ENCODE data around the gene MX2. TPM values are rescaled to one million over a fixed set of nuclear protein-coding genes. Genes with fewer than 3 reads are reported as not detected.
A peak's percentile ranks its signal among the peaks of the same experiment; 100 is the strongest.
"Not testable (repeated sequence)": the region's sequence is repeated elsewhere in the genome, so short reads cannot be mapped to it uniquely, and the experiment has no call there.

Gene MX2
- total RNA-seq, 6 experiments from 2014 or later, result 0.11 to 0.61 (median 0.36) TPM; not detected in 1

GRCh38 chr21:41418393-41418792, 56.6 kb downstream of the MX2 start:
- H3K36me3 Mint-ChIP-seq (ENCODE audit: low read depth), result no peaks in the 10 kb centered on the region; the same call in 1 of the 2 replicates
- no peaks in the 10 kb centered on the region for H3K9me3 Mint-ChIP-seq
- H3K4me1 Mint-ChIP-seq (ENCODE audit: low read depth), result peaks cover 16% of the 10 kb centered on the region
- no peak overlapping the region for H3K4me3 Mint-ChIP-seq
- peaks cover 4% of the 10 kb centered on the region; the same call in 1 of the 2 replicates for H3K27me3 Mint-ChIP-seq (ENCODE audit: insufficient read depth)
- H3K27ac Mint-ChIP-seq, result no peak overlapping the region
- no peak for TF ChIP-seq CTCF (IDR thresholded peaks at IDR 0.05)
- DNase-seq, result no peak

- H3K27me3 Mint-ChIP-seq (ENCODE audit: insufficient read depth), result peaks cover 4% of the 10 kb centered on the region; the same call in 1 of the 2 replicates
- H3K4me3 Mint-ChIP-seq, result 0 out of 2 replicates have a peak overlapping the region, but pooled peaks have one; percentile 20
- no peaks in the 10 kb centered on the region for H3K9me3 Mint-ChIP-seq
- no peak overlapping the region for H3K27ac Mint-ChIP-seq
- TF ChIP-seq CTCF (IDR thresholded peaks at IDR 0.05), result no peak
- no peak for DNase-seq
- H3K36me3 Mint-ChIP-seq (ENCODE audit: low read depth), result no peaks in the 10 kb centered on the region; the same call in 1 of the 2 replicates
- peaks cover 16% of the 10 kb centered on the region for H3K4me1 Mint-ChIP-seq (ENCODE audit: low read depth)
Measured at GRCh38 chr21:41418956-41419680, 57.3 kb downstream of the MX2 start.

- Mint-ChIP-seq H3K9me3 (no peaks in the 10 kb centered on the region), H3K4me1 (ENCODE audit: low read depth) (peaks cover 16% of the 10 kb centered on the region), H3K4me3 (peak overlapping the region; percentile 96), H3K36me3 (ENCODE audit: low read depth) (no peaks in the 10 kb centered on the region; the same call in 1 of the 2 replicates), H3K27ac (peak overlapping the region; percentile 92), H3K27me3 (ENCODE audit: insufficient read depth) (peaks cover 4% of the 10 kb centered on the region; the same call in 1 of the 2 replicates)
- DNase-seq, result peak; percentile 70
- TF ChIP-seq CTCF (IDR thresholded peaks at IDR 0.05), result no peak
Measured at GRCh38 chr21:41419921-41420862, 58.4 kb downstream of the MX2 start.

GRCh38 chr21:41420998-41421397, 59.2 kb downstream of the MX2 start:
- not testable (repeated sequence) for DNase-seq; H3K27me3 Mint-ChIP-seq (ENCODE audit: insufficient read depth); H3K36me3 Mint-ChIP-seq (ENCODE audit: low read depth); H3K9me3 Mint-ChIP-seq
- Mint-ChIP-seq H3K27ac (peak overlapping the region; percentile 92), H3K4me1 (ENCODE audit: low read depth) (peaks cover 16% of the 10 kb centered on the region), H3K4me3 (peak overlapping the region; percentile 96)

GRCh38 chr21:41422546-41423304, 60.9 kb downstream of the MX2 start:
- no peak for TF ChIP-seq CTCF (IDR thresholded peaks at IDR 0.05)
- Mint-ChIP-seq H3K27ac (no peak overlapping the region), H3K4me1 (ENCODE audit: low read depth) (peaks cover 16% of the 10 kb centered on the region), H3K4me3 (no peak overlapping the region), H3K9me3 (no peaks in the 10 kb centered on the region), H3K36me3 (ENCODE audit: low read depth) (no peaks in the 10 kb centered on the region; the same call in 1 of the 2 replicates), H3K27me3 (ENCODE audit: insufficient read depth) (peaks cover 4% of the 10 kb centered on the region)
- no peak for DNase-seq

GRCh38 chr21:41423305-41423636, 61.4 kb downstream of the MX2 start:
- DNase-seq; H3K4me3 Mint-ChIP-seq; H3K9me3 Mint-ChIP-seq; H3K27ac Mint-ChIP-seq; H3K36me3 Mint-ChIP-seq (ENCODE audit: low read depth); H3K27me3 Mint-ChIP-seq (ENCODE audit: insufficient read depth): not testable (repeated sequence)
- peaks cover 16% of the 10 kb centered on the region for H3K4me1 Mint-ChIP-seq (ENCODE audit: low read depth)
